H9 (cell line): ENCODE measurements around the gene EXOC3. TPM values are rescaled to one million over a fixed set of nuclear protein-coding genes. Genes with fewer than 3 reads are reported as not detected.

Experiments used
- DNase-seq: peaks from one replicate; pipeline ENCODE4 v3.0.0-alpha.2; 2017
- H2AFZ ChIP-seq: one replicate; pipeline ENCODE4 v1.6.1; 2013; ENCODE audit warnings: mild to moderate bottlenecking, low read length, control low read depth, moderate library complexity
- H2AK5ac ChIP-seq: 2 replicates; pipeline ENCODE4 v1.6.1; 2013; ENCODE audit warnings: low read length, control low read depth, mixed read lengths; ENCODE audit not compliant: insufficient read length
- H2BK120ac ChIP-seq: one replicate; pipeline ENCODE4 v1.6.1; 2013; ENCODE audit warnings: low read depth, mild to moderate bottlenecking, low read length, control low read depth, inconsistent platforms; ENCODE audit not compliant: poor library complexity, severe bottlenecking
- H2BK12ac ChIP-seq: 2 replicates; pipeline ENCODE4 v1.6.1; 2013; ENCODE audit warnings: low read length, control low read depth, mixed read lengths, low read depth; ENCODE audit not compliant: insufficient read length
- H2BK15ac ChIP-seq: 2 replicates; pipeline ENCODE4 v1.6.1; 2013; ENCODE audit warnings: low read depth, low read length, control low read depth
- H2BK20ac ChIP-seq: one replicate; pipeline ENCODE4 v1.6.1; 2013; ENCODE audit warnings: low read depth, mild to moderate bottlenecking, low read length, control low read depth, inconsistent platforms; ENCODE audit not compliant: poor library complexity, severe bottlenecking
- H2BK5ac ChIP-seq: 2 replicates; pipeline ENCODE4 v1.6.1; 2013; ENCODE audit warnings: low read length, control low read depth, mixed read lengths; ENCODE audit not compliant: insufficient read length
- H3K14ac ChIP-seq: 2 replicates; pipeline ENCODE4 v1.6.1; 2013; ENCODE audit warnings: low read length, control low read depth; ENCODE audit not compliant: insufficient read depth
- H3K18ac ChIP-seq: 2 replicates; pipeline ENCODE4 v1.6.1; 2013; ENCODE audit warnings: low read depth, mild to moderate bottlenecking, mixed read lengths, low read length, control low read depth; ENCODE audit not compliant: insufficient read length
- H3K23ac ChIP-seq: 2 replicates; pipeline ENCODE4 v1.6.1; 2013; ENCODE audit warnings: low read length, control low read depth, mixed read lengths, low read depth; ENCODE audit not compliant: insufficient read length
- H3K23me2 ChIP-seq: 2 replicates; pipeline ENCODE4 v1.6.1; 2013; ENCODE audit warnings: low read depth, mild to moderate bottlenecking, mixed read lengths, low read length, control low read depth; ENCODE audit not compliant: insufficient read length, poor library complexity, severe bottlenecking
- H3K27ac ChIP-seq: 2 replicates; pipeline ENCODE4 v1.5.1; 2013; ENCODE audit warnings: low read length, control low read depth, mixed read lengths, low read depth; ENCODE audit not compliant: insufficient read length
- H3K27me3 ChIP-seq: 2 replicates; pipeline ENCODE4 v1.6.1; 2013; ENCODE audit warnings: low read length, control low read depth, inconsistent platforms; ENCODE audit not compliant: insufficient read depth
- H3K4ac ChIP-seq: 2 replicates; pipeline ENCODE4 v1.6.1; 2013; ENCODE audit warnings: low read depth, mild to moderate bottlenecking, control low read depth, inconsistent platforms, low read length, moderate library complexity
- H3K4me1 ChIP-seq: 2 replicates; pipeline ENCODE4 v1.6.1; 2013; ENCODE audit warnings: low read length, control low read depth, inconsistent platforms; ENCODE audit not compliant: insufficient read depth
- H3K4me2 ChIP-seq: 2 replicates; pipeline ENCODE4 v1.6.1; 2013; ENCODE audit warnings: low read length, control low read depth, mixed read lengths; ENCODE audit not compliant: insufficient read length, insufficient read depth
- H3K56ac ChIP-seq: 2 replicates; pipeline ENCODE4 v1.6.1; 2013; ENCODE audit warnings: low read depth, mild to moderate bottlenecking, mixed read lengths, low read length, control low read depth; ENCODE audit not compliant: insufficient read length
- H3K79me1 ChIP-seq: 2 replicates; pipeline ENCODE4 v1.6.1; 2013; ENCODE audit warnings: low read depth, mild to moderate bottlenecking, moderate library complexity, low read length, control low read depth, inconsistent platforms; ENCODE audit not compliant: insufficient read depth, poor library complexity, severe bottlenecking
- H3K79me2 ChIP-seq: 2 replicates; pipeline ENCODE4 v1.6.1; 2013; ENCODE audit warnings: low read length, control low read depth, inconsistent platforms; ENCODE audit not compliant: insufficient read depth
- H3K9ac ChIP-seq: 2 replicates; pipeline ENCODE4 v1.6.1; 2013; ENCODE audit warnings: low read length, control low read depth, mixed read lengths; ENCODE audit not compliant: insufficient read length; ENCODE audit errors: extremely low read depth
- H3K9me3 ChIP-seq: one replicate; pipeline ENCODE4 v1.6.1; 2013; ENCODE audit warnings: low read depth, low read length, inconsistent platforms; ENCODE audit not compliant: control insufficient read depth
- H3T11ph ChIP-seq: one replicate; pipeline ENCODE4 v1.6.1; 2013; ENCODE audit warnings: mild to moderate bottlenecking, low read length, control low read depth, inconsistent platforms
- H4K20me1 ChIP-seq: one replicate; pipeline ENCODE4 v1.6.1; 2013; ENCODE audit not compliant: control insufficient read depth, insufficient read length, insufficient read depth
- H4K5ac ChIP-seq: 2 replicates; pipeline ENCODE4 v1.6.1; 2013; ENCODE audit warnings: low read depth, mild to moderate bottlenecking, mixed read lengths, low read length, control low read depth; ENCODE audit not compliant: insufficient read length
- H4K8ac ChIP-seq: replicated peaks from 2 replicates; pipeline ENCODE4 v1.6.1; 2013; ENCODE audit warnings: low read length, control low read depth, mixed read lengths, low read depth; ENCODE audit not compliant: insufficient read length
- H4K91ac ChIP-seq: 2 replicates; pipeline ENCODE4 v1.6.1; 2013; ENCODE audit warnings: low read depth, mild to moderate bottlenecking, moderate library complexity, mixed read lengths, low read length, control low read depth; ENCODE audit not compliant: insufficient read length
- H3K27ac Mint-ChIP-seq, 3 experiments: 2 replicates in 2 of 3; 3 replicates in 1 of 3; pipeline ENCODE4 v1.8.0; 2020 to 2021; ENCODE audit warnings: mixed read lengths in 3 of 3, mild to moderate bottlenecking in 1 of 3, moderate library complexity in 1 of 3
- H3K27me3 Mint-ChIP-seq: 2 replicates; pipeline ENCODE4 v1.8.0; 2021; ENCODE audit warnings: low read depth, mild to moderate bottlenecking, moderate library complexity, mixed read lengths
- H3K36me3 Mint-ChIP-seq, 3 experiments: 2 replicates in 2 of 3; 3 replicates in 1 of 3; pipeline ENCODE4 v1.8.0; 2020 to 2021; ENCODE audit warnings: low read depth in 3 of 3, mixed read lengths in 3 of 3; ENCODE audit not compliant: insufficient read depth in 1 of 3
- H3K4me1 Mint-ChIP-seq, 2 experiments: 2 replicates each; pipeline ENCODE4 v1.8.0; 2020; ENCODE audit warnings: mixed read lengths in 2 of 2
- H3K4me3 Mint-ChIP-seq, 2 experiments: 2 replicates in 1 of 2; 3 replicates in 1 of 2; pipeline ENCODE4 v1.8.0; 2020 to 2021; ENCODE audit warnings: mild to moderate bottlenecking in 2 of 2, mixed read lengths in 2 of 2, moderate library complexity in 1 of 2
- H3K9me3 Mint-ChIP-seq, 2 experiments: 2 replicates in 1 of 2; 3 replicates in 1 of 2; pipeline ENCODE4 v1.8.0; 2020; ENCODE audit warnings: mild to moderate bottlenecking in 2 of 2, mixed read lengths in 2 of 2, moderate library complexity in 1 of 2
- CTCF ChIP-seq: fragments of 200-600 bp; sonication (generic); conservative IDR thresholded peaks from 3 replicates; pipeline ENCODE4 v1.8.0; 2021; ENCODE audit warnings: antibody characterized with exemption, mild to moderate bottlenecking
- WGBS: extraction: QIAGEN DNeasy Blood & Tissue Kit; methylation state at CpG from one replicate; pipeline ENCODE4 v1.1.7; 2013; ENCODE audit warnings: missing lambda C conversion rate, low lambda C conversion rate, mixed read lengths; ENCODE audit not compliant: insufficient read length; ENCODE audit errors: extremely low coverage; 5-methylcytosine and 5-hydroxymethylcytosine counted together
- total RNA-seq: library from RNA; stranded (reverse); gene quantifications from 2 replicates; pipeline ENCODE4 v1.2.1, GENCODE V29; 2021

Gene EXOC3
- total RNA-seq, 1 experiment from 2014 or later: 36.7 TPM

GRCh38 chr5:418162-419121 is 24.5 kb upstream of the EXOC3 start:
- no peaks in the 10 kb centered on the region for H3K36me3 Mint-ChIP-seq
- Histone ChIP-seq H2BK12ac (no peak overlapping the region), H3K4me2 (no peak overlapping the region), H3K23me2 (no peaks in the 10 kb centered on the region), H2BK20ac (no peak overlapping the region), H4K91ac (no peak overlapping the region), H3K4me1 (no peaks in the 10 kb centered on the region; the same call in 1 of the 2 replicates), H2BK15ac (no peak overlapping the region), H3K27me3 (no peaks in the 10 kb centered on the region), H3K79me1 (no peaks in the 10 kb centered on the region), H3K9ac (no peak overlapping the region), H3K4ac (no peak overlapping the region), H3K9me3 (no peaks in the 10 kb centered on the region), H2AK5ac (no peak overlapping the region), H2AFZ (no peak overlapping the region), H3K18ac (no peak overlapping the region), H4K8ac (no peak overlapping the region), H4K20me1 (peaks cover 4% of the 10 kb centered on the region), H3K23ac (no peak overlapping the region), H2BK120ac (no peak overlapping the region), H4K5ac (no peak overlapping the region), H2BK5ac (no peak overlapping the region), H3K27ac (no peak overlapping the region), H3K14ac (no peak overlapping the region; the same call in 1 of the 2 replicates), H3T11ph (no peak overlapping the region), H3K79me2 (no peaks in the 10 kb centered on the region), H3K56ac (no peak overlapping the region)
- no peaks in the 10 kb centered on the region for H3K9me3 Mint-ChIP-seq
- peak; percentile 28 for DNase-seq
- H3K27me3 Mint-ChIP-seq: peaks cover 5% of the 10 kb centered on the region
- no peak overlapping the region for H3K4me3 Mint-ChIP-seq
- 100% methylated on average over 1 of the region's 18 CpGs for WGBS
- H3K4me1 Mint-ChIP-seq: peaks cover 17 to 22% of the 10 kb centered on the region in 2 experiments
- no peak for TF ChIP-seq CTCF
- no peak overlapping the region for H3K27ac Mint-ChIP-seq
